ENCODE data around the gene LAMC3.
"Not testable (repeated sequence)": the region's sequence is repeated elsewhere in the genome, so short reads cannot be mapped to it uniquely, and the experiment has no call there.

Gene LAMC3

GRCh38 chr9:131033269-131034224 is 24.6 kb downstream of the LAMC3 start:
- H3K27me3 Mint-ChIP-seq = no peaks in the 10 kb centered on the region
- no peaks in the 10 kb centered on the region for H3K4me1 Mint-ChIP-seq (ENCODE audit: low read depth)
- no peaks in the 10 kb centered on the region for H3K36me3 Mint-ChIP-seq (ENCODE audit: low read depth)
- H3K4me3 Mint-ChIP-seq = no peak overlapping the region
- no peak overlapping the region for H3K27ac Mint-ChIP-seq
- H3K9me3 Mint-ChIP-seq = no peaks in the 10 kb centered on the region

DNA sequence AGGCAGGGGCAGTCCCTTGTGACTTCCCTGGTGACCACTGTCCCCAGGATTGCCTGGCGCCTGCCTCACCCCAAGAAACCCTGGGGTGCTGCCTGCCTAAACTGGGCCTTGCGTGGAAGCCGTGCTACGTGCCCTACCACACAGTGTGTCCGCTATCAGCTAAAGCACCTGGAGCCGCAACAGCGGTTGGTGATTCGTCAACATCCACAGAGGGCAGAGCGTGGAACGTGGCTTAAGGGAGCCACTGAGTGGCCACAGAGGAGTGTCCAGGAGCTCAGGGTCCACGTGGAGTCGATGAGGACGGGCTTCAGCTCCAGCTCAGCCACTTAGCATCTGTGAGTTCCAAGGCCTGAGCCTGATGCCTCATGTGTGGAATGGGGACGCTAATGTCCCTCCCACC is 25.3 kb downstream of the LAMC3 start:
- Mint-ChIP-seq H3K27me3 (no peaks in the 10 kb centered on the region), H3K36me3 (ENCODE audit: low read depth) (no peaks in the 10 kb centered on the region), H3K27ac (no peak overlapping the region), H3K4me3 (no peak overlapping the region), H3K9me3 (no peaks in the 10 kb centered on the region), H3K4me1 (ENCODE audit: low read depth) (no peaks in the 10 kb centered on the region)

- not testable (repeated sequence) for H3K27me3 Mint-ChIP-seq; H3K9me3 Mint-ChIP-seq; H3K4me3 Mint-ChIP-seq; H3K36me3 Mint-ChIP-seq (ENCODE audit: low read depth); H3K4me1 Mint-ChIP-seq (ENCODE audit: low read depth); H3K27ac Mint-ChIP-seq
Measured at GRCh38 chr9:131034749-131035148, 25.8 kb downstream of the LAMC3 start.

DNA sequence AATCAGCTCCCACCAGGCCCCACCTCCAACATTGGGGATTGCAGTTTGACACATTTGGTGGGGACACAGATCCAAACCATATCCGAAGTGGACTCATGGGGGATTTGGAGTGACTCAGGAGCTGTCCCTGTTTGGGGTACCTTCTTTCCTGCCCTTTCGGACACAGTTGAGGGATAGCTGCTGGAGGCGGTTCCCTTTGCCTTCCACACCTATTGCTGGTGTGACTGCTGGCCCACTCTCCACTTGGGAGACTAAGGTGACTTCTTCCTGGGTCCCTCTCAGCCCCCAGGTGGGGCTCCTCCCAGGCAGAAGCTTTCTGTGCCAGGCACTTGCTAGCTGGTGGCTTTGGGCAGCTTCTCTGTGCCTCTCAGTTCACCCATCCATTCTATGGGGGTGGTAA is 26.6 kb downstream of the LAMC3 start:
- H3K27ac Mint-ChIP-seq = no peak overlapping the region
- no peaks in the 10 kb centered on the region for H3K4me1 Mint-ChIP-seq (ENCODE audit: low read depth)
- no peaks in the 10 kb centered on the region for H3K9me3 Mint-ChIP-seq
- H3K36me3 Mint-ChIP-seq (ENCODE audit: low read depth) = no peaks in the 10 kb centered on the region
- no peaks in the 10 kb centered on the region for H3K27me3 Mint-ChIP-seq
- no peak overlapping the region for H3K4me3 Mint-ChIP-seq

- Mint-ChIP-seq H3K36me3 (ENCODE audit: low read depth) (no peaks in the 10 kb centered on the region), H3K4me3 (no peak overlapping the region), H3K4me1 (ENCODE audit: low read depth) (no peaks in the 10 kb centered on the region), H3K27me3 (no peaks in the 10 kb centered on the region), H3K27ac (no peak overlapping the region), H3K9me3 (no peaks in the 10 kb centered on the region)
Measured at GRCh38 chr9:131036071-131036470, 27.1 kb downstream of the LAMC3 start.

DNA sequence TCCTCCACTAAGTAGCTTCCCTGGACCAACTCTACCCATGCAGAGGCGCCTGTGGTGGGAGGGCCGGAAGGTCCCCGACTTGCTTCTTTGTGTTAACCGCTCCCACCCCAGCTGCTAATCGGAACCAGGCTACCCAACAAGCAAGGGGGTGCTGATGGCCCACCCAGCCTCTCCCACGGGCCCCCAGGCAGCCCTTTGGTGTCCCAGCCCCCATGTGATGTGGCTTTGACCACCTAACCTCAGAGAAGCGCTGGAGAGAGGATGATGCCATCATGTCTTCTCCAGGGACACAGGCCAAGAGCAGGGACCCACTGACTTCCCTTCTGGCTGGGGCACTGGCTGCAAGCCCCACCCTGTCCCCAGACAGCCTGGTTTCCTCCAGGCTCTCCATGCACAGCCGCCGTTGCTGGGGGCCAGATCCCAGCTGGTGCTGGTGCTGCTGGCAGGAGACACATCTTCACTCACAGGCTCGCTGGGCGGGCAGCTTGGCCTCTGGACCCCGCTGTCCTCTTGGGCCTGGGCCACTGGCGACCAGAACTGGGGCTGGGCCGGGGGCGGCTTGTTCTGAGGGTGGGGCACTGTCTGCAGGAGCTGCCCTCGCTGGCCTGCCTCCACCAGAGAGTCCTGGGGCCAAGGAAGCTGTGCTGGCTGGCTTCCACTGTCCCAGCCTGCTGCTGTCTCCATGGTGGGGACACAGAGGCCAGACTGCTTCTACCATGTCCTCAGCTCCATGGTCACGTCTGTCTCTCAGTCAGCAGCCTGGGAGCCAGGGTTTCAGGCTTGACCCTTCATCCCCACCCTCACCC is 27.8 kb downstream of the LAMC3 start:
- Mint-ChIP-seq H3K9me3 (no peaks in the 10 kb centered on the region), H3K4me1 (ENCODE audit: low read depth) (no peaks in the 10 kb centered on the region), H3K4me3 (no peak overlapping the region), H3K36me3 (ENCODE audit: low read depth) (no peaks in the 10 kb centered on the region), H3K27ac (no peak overlapping the region), H3K27me3 (no peaks in the 10 kb centered on the region)

GRCh38 chr9:131037335-131038255 is 28.6 kb downstream of the LAMC3 start:
- no peaks in the 10 kb centered on the region for H3K36me3 Mint-ChIP-seq (ENCODE audit: low read depth)
- H3K9me3 Mint-ChIP-seq = no peaks in the 10 kb centered on the region
- H3K4me1 Mint-ChIP-seq (ENCODE audit: low read depth) = no peaks in the 10 kb centered on the region
- no peak overlapping the region for H3K27ac Mint-ChIP-seq
- no peak overlapping the region for H3K4me3 Mint-ChIP-seq
- no peaks in the 10 kb centered on the region for H3K27me3 Mint-ChIP-seq

GRCh38 chr9:131038256-131039128 is 29.5 kb downstream of the LAMC3 start:
- Mint-ChIP-seq H3K27me3 (no peaks in the 10 kb centered on the region), H3K36me3 (ENCODE audit: low read depth) (no peaks in the 10 kb centered on the region), H3K9me3 (no peaks in the 10 kb centered on the region), H3K27ac (no peak overlapping the region), H3K4me3 (no peak overlapping the region), H3K4me1 (ENCODE audit: low read depth) (no peaks in the 10 kb centered on the region)

GRCh38 chr9:131039129-131039954 is 30.4 kb downstream of the LAMC3 start:
- Mint-ChIP-seq H3K36me3 (ENCODE audit: low read depth) (no peaks in the 10 kb centered on the region), H3K27me3 (no peaks in the 10 kb centered on the region), H3K9me3 (no peaks in the 10 kb centered on the region), H3K4me3 (no peak overlapping the region), H3K4me1 (ENCODE audit: low read depth) (no peaks in the 10 kb centered on the region), H3K27ac (no peak overlapping the region)

DNA sequence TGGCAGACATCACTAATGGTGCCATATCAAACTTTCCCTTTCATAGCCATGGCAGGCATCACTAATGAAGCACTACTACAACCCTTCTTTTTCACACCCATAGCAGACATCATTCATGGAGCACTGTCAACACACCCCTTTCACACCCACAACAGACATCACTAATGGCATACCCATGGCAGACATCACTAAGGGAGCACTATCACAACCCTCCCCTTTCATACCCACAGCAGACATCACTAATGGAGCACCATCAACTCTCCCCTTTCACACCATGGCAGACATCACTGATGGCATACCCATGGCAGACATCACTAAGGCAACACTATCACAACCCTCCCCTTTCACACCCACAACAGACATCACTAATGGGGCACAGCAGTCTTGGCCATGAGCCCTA is 33.7 kb downstream of the LAMC3 start:
- Mint-ChIP-seq H3K36me3 (ENCODE audit: low read depth) (no peaks in the 10 kb centered on the region), H3K4me3 (no peak overlapping the region), H3K27me3 (no peaks in the 10 kb centered on the region), H3K9me3 (no peaks in the 10 kb centered on the region), H3K27ac (no peak overlapping the region), H3K4me1 (ENCODE audit: low read depth) (no peaks in the 10 kb centered on the region)

DNA sequence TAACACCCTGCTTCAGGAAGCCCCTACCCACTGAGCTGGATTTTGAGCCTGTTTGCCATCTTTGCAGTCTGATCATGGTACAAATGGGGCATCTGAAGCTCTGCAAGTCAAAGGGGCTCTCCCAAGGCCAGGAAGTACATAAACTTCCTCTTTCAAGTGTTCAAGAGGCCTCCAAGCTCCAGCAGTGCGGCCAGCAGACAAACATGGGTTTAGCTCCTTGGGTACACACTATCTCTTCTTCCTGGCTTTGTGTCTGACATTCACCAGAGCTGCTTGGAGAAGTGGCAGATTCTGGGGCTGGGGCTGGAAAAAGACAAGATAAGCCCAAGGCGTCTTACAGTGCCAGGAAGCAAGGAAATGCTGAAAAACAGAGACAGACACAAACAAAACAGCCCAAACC is 34.1 kb downstream of the LAMC3 start:
- Mint-ChIP-seq H3K9me3 (no peaks in the 10 kb centered on the region), H3K36me3 (ENCODE audit: low read depth) (no peaks in the 10 kb centered on the region), H3K4me3 (no peak overlapping the region), H3K27ac (no peak overlapping the region), H3K27me3 (no peaks in the 10 kb centered on the region), H3K4me1 (ENCODE audit: low read depth) (no peaks in the 10 kb centered on the region)

DNA sequence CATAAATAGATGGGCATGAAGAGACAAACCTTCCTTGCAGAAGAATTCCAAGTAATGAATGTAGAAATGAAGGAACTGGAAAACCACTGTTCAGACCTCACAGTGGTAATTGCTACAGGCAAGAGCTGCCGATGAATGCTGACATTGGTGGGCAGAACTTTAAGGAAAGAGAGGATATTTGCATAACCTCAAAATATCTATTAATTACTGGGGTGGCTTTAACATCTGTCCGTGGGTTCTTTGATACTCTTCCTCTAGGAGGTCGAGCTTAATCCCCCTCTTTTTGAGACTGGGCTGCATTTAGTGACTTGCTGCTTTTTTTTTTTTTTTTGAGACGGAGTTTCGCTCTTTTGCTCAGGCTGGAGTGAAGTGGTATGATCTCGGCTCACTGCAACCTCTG is 34.7 kb downstream of the LAMC3 start:
- Mint-ChIP-seq H3K36me3 (ENCODE audit: low read depth) (no peaks in the 10 kb centered on the region), H3K27ac (no peak overlapping the region), H3K27me3 (peaks cover 3% of the 10 kb centered on the region), H3K4me3 (no peak overlapping the region), H3K9me3 (no peaks in the 10 kb centered on the region), H3K4me1 (ENCODE audit: low read depth) (no peaks in the 10 kb centered on the region)

DNA sequence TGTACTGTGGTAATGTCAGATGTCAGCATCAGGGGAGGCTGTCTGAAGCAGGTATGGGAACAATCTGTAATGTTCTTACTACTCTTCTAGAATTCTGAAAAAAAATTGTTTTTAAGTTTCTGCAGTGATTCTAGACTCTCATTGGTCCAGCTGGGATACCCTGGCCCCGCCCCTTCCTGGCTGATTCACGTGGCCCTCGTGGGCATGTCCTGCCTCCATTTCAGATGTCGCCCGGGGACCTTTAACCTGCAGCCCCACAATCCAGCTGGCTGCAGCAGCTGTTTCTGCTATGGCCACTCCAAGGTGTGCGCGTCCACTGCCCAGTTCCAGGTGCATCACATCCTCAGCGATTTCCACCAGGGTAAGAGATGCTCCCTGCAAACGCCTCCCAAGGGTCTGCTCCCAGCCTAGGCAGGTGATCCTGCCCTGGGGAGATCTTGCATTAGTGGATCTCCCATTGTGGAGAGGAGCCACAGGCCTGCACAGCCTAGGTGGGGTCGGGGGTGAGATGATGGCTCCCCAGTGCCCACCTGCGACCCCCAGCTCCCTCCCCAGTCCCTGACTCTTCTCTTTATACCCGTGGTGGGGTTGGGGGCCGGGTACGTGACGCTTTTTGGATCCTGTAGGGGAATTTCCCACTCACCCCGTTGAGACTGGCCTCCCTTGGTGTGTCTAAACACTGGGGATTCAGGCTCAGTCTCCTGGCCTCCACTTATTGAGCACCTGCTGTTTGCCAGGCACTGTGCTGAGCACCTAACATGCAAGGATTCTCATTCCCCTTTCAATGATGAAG is 36.5 kb downstream of the LAMC3 start:
- Mint-ChIP-seq H3K9me3 (no peaks in the 10 kb centered on the region), H3K36me3 (ENCODE audit: low read depth) (no peaks in the 10 kb centered on the region), H3K27ac (no peak overlapping the region), H3K4me1 (ENCODE audit: low read depth) (no peaks in the 10 kb centered on the region), H3K27me3 (peaks cover 8% of the 10 kb centered on the region), H3K4me3 (peak overlapping the region; percentile 39)

All from stimulated activated naive CD8-positive, alpha-beta T cell treated with anti-CD3 and anti-CD28 coated beads, Interleukin-15, Interleukin-2, amounts not matched to agents 100 ng/mL and 50 ng/mL, for 24 hours (primary cell).